Activated T-helper 1 cell treated with Interleukin-2 at 50 U/mL for 16 hours (primary cell): ENCODE measurements around the gene FREM1.

Experiments used
- DNase-seq: peaks from one replicate; pipeline ENCODE4 v3.0.0-alpha.2; 2020; ENCODE audit warnings: low read depth

FREM1 gene

GRCh38 chr9:14760060-14760459 lies 150.2 kb downstream of the FREM1 start:
- no peak for DNase-seq

DNA sequence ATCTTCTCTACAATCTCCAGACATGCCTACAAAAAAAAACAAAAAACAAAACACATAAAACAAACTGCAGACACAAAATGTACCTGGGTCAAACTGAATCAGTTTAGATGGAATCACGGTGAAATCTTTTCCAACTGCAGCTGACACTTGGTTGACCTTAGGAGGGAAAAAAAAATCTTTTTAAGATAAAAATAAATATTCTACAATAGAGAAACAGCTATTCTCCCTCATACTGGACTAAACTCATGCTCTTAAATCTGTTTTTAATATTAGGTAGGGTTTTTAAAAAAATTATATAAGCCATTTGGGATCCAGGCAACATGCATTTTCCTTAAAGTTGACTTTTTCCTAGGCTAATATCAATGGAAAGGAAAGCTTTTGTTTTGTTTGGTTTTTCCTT lies 153.9 kb downstream of the FREM1 start:
- DNase-seq: no peak

DNA sequence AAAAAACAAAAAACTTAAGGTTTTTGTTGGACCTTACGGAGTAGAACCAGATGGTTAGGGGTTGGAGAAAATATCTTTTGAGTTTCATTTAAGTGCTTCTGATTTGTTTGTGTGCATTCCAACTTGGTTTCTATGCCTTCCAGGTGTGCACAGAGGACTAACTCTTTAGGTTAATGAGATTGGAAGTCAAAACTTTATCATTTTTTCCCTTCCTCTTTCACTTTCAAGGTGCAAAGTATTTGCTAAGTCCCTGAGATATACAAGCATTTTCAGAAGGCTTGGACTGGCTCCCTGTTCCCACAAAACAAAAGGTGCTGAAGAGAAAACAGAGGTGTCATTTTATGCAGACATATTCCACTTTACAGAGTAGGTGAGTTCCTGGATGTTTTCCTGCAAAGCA lies 157.4 kb downstream of the FREM1 start:
- DNase-seq: no peak

DNA sequence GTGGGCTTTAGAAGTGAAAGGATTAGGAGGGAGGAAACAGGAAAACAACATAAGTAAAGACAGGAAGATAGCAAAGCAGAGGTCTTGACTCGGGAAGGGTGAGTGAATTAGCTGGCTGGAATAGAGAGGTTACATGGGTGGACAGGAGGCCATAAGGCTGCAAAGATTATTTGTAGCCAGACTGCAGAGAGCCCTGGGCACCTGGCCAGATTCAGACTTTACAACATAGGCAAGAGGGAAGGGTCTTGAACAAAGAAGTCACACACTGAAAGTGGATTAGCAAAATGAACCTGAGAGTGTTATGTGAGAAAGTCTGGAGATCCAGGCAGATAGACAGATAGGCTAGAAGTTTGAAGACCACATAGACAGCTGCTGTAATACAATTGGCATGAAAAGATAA lies 158.0 kb downstream of the FREM1 start:
- DNase-seq: no peak

- no peak for DNase-seq
Measured at GRCh38 chr9:14750821-14751220, 159.4 kb downstream of the FREM1 start.

GRCh38 chr9:14749741-14750211 lies 160.5 kb downstream of the FREM1 start:
- DNase-seq: no peak

- no peak for DNase-seq
Measured at GRCh38 chr9:14748373-14748772, 161.9 kb downstream of the FREM1 start.

GRCh38 chr9:14747111-14747510 lies 163.1 kb downstream of the FREM1 start:
- DNase-seq: no peak

GRCh38 chr9:14746626-14747025 lies 163.6 kb downstream of the FREM1 start:
- DNase-seq: no peak

GRCh38 chr9:14744768-14745167 lies 165.5 kb downstream of the FREM1 start:
- no peak for DNase-seq

- DNase-seq: no peak
Measured at GRCh38 chr9:14741369-14741768, 168.9 kb downstream of the FREM1 start.

DNA sequence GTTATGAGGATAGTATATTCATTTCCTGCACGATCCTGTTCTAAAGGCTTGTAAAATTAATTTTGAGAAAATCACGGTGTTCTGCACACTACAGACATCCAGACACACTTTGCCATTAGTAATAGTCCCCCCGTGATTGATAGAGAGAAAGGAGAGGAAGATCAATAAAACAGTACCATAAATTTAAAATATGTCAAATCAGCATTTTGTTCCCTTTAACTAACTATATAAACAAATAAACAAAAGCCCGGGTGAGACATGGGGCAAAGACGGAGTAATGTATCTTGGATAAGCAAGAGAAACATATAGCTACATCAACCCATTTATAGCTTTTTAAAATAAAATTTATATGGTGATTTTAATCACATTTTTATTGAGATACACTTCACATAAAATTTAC lies 177.1 kb downstream of the FREM1 start:
- DNase-seq: no peak

DNA sequence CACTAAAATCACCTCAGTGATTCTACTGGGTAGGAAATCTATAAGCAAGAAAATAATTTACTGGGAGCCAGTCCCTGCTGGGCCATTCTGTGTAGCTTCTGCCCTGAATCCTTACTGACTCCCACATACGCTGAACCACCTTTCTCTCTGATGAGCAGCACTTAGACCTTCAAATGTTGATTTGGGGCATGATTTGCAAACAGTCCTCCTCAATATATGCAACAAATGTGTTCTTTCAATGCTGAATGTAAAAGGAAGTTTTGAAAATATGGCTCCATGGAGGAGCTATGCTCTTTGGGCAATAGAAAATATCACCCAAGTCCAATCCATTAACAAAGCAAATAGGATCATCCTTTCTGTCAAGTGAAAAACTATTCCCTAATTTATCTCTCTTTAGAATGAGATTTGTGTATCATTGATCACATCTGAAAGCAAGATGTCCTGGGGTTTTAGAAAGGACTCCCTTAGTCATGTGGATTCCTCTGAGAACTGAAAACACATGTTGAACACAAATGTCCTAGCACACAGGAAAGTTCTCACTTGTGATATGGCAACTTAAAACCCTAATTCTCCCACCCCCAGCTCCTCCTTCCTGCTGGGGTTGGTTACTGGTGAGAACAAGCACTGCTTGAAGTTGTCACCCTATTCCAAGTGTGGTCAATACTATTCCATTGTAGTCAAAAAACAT lies 178.8 kb downstream of the FREM1 start:
- no peak for DNase-seq

GRCh38 chr9:14730461-14730898 lies 179.7 kb downstream of the FREM1 start:
- DNase-seq: no peak

GRCh38 chr9:14723301-14723700 lies 186.9 kb downstream of the FREM1 start:
- DNase-seq: no peak

DNA sequence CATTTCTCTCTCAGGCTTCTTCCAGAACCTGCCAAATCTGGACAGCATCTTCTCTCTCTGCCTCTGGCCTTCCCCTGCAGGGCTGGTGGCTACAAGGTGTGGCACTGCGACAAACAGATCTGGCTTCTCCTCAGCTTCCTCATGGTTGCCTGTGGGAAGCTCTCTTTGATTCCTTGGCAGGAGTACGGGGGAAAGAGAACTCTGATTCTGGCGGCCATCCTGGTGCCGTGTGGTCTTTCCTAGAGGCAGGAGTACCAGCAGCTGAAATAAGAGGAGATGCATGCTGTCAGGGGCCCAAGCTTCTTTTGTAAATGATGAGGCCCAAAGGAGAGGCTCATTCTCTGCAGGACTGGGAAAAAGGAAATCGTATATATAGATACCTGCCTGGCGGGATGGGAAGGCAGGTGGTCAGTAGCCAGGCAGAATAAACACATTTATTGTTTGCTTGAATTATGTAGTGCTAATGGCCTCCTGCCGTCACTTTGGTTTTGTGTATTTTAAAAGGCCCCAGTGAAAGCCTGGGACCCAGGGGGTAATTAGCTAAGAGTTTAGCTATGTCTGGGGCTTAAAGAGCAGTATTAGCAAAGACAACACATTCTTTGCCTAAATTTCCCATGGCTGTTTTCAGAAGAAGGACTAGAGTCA lies 187.7 kb downstream of the FREM1 start, which contains the start of gene CER1:
CER1 (minus strand) TSS at position 343 of the 645 bp plus-strand sequence; CDS start at position 282, 61 bp downstream.
- DNase-seq: no peak

DNA sequence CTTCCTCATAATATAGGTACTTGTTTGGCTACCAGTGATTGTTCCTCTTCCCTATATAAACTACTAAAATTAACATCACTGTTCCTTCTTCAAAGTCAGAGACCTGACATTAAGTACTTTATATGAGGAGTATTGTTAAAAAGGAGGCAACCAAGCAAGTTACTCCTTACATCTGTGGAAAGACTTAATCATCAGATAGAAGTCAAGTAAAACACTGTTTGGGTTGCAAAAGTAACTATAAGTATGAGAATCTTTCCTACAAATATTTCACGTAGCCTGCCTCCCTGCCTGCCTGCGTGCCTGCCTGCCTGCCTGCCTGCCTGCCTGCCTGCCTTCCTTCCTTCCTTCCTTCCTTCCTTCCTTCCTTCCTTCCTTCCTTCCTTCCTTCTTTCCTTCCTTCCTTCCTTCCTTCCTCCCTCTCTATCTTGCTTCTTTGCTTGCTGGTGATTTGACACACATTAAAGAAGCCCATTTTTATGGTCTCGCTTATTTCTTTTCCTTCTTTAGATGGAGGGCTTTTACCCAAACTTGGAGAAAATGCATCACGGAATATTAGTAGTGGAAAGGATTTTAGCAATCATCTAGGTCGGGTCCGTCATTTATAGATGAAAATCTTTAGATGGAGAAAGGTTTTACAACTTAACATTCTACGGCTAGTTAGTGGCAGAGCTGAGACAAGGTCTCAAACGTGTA lies 190.9 kb downstream of the FREM1 start:
- no peak for DNase-seq

GRCh38 chr9:14715102-14715501 lies 195.1 kb downstream of the FREM1 start:
- DNase-seq: no peak

DNA sequence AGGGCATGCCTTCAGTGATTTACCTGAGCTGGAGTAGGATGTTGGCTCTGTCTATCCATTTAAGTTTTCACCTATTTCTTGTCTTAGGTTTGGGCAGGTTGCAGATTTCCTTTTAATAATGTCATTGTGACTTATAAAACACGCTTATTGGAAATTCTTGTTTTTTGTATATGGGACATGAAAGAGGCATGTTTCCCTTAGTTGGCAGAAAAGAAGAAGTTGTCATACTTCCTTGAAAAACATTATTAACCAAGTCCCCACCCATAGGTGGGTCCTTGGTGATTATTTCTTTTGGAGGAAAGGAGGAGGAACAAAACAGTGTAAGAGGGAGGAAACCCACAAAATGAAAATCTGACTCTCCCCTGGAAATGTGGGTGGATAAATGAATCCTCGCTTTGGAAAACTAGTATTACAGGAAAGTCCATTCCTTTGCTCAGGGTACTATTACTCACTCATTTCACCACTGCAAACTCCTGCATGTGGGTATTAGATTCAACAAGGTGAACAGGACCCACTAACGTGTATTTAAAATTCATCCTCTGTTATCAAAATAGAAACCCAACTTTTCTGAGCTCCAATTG lies 197.0 kb downstream of the FREM1 start:
- DNase-seq: no peak

GRCh38 chr9:14710804-14711203 lies 199.4 kb downstream of the FREM1 start:
- no peak for DNase-seq

DNA sequence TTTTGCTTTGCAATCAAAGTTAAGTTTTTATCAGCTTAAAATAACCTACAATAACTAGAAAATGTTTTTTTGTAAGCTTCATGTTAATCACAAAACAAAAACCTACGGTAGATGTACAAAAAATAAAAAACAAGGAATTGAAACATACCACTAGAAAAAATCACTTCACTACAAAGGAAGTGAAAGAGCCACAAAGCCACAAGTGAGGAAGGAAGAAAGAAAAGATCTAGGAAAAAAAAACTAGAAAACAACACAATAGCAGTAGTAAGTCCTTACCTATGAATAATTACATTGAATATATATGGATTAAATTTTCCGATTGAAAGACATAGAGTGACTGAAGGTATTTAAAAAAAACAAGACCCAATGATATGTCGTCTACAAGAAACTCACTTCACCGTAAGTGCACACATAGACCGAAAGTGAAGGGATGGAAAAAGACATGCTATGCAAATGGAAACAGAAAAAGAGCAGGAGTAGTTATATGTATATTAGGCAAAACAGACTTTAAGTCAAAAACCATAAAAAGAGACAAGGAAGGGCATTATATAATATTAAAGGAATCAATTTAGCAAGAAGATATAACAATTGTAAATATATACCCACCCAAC lies 203.6 kb downstream of the FREM1 start:
- no peak for DNase-seq

DNA sequence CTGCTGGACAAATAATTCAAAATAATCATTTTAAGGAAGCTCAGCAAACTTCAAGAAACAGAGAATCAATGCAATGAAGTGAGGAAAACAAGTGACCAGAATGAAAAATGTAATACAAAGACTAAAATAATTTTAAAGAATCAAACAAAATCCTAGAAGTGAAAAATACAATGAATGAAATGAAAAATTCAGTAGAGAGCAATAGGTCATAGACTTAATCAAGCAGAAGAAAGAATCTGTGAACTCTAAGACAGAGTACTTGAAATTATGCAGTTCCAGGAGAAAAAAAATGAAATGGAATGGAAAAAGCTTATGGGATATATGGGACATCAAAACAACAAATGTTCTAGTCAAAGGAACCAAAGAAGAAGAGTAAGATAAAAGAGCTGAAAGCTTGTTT lies 205.1 kb downstream of the FREM1 start:
- no peak for DNase-seq
